IPS-18a (cell line): ENCODE results near the gene ASZ1.
"Not testable (repeated sequence)": the region's sequence is repeated elsewhere in the genome, so short reads cannot be mapped to it uniquely, and the experiment has no call there.

Source experiments
- H3K27ac ChIP-seq: one replicate; pipeline ENCODE4 v1.5.1; 2013; ENCODE audit warnings: low read length
- H3K27me3 ChIP-seq: one replicate; pipeline ENCODE4 v1.6.1; 2013; ENCODE audit warnings: mild to moderate bottlenecking, low read length; ENCODE audit not compliant: control insufficient read depth, insufficient read depth
- H3K36me3 ChIP-seq: one replicate; pipeline ENCODE4 v1.6.1; 2013; ENCODE audit warnings: low read depth, low read length; ENCODE audit not compliant: control insufficient read depth
- H3K4me1 ChIP-seq: one replicate; pipeline ENCODE4 v1.6.1; 2013; ENCODE audit warnings: low read depth, low read length; ENCODE audit not compliant: control insufficient read depth
- H3K4me3 ChIP-seq: one replicate; pipeline ENCODE4 v1.5.1; 2013; ENCODE audit warnings: low read length
- H3K9ac ChIP-seq: one replicate; pipeline ENCODE4 v1.6.1; 2013; ENCODE audit warnings: mild to moderate bottlenecking, low read length, moderate library complexity
- H3K9me3 ChIP-seq: one replicate; pipeline ENCODE4 v1.6.1; 2013; ENCODE audit warnings: low read depth, low read length; ENCODE audit not compliant: control insufficient read depth

ASZ1 gene

GRCh38 chr7:117427258-117427701 lies at the start of gene ASZ1:
Gene ASZ1, minus strand, starts transcription at chr7:117427493. Its CDS starts 33 bp downstream, at chr7:117427460.
- no peak within 1 kb of the TSS for H3K27ac ChIP-seq
- no peaks in the 10 kb centered on the region for H3K4me1 ChIP-seq
- H3K27me3 ChIP-seq: no peaks in the 10 kb centered on the region
- H3K9me3 ChIP-seq: no peaks in the 10 kb centered on the region
- no peaks in the 10 kb centered on the region for H3K36me3 ChIP-seq
- no peak within 1 kb of the TSS for H3K4me3 ChIP-seq
- no peak within 1 kb of the TSS for H3K9ac ChIP-seq

GRCh38 chr7:117476557-117477215 lies 49.4 kb upstream of the ASZ1 start:
- no peak overlapping the region for H3K4me3 ChIP-seq
- no peak overlapping the region for H3K9ac ChIP-seq

GRCh38 chr7:117472335-117472734 lies 45.0 kb upstream of the ASZ1 start:
- H3K9ac ChIP-seq: no peak overlapping the region
- H3K36me3 ChIP-seq: no peaks in the 10 kb centered on the region
- no peaks in the 10 kb centered on the region for H3K9me3 ChIP-seq
- no peak overlapping the region for H3K4me3 ChIP-seq
- H3K27me3 ChIP-seq: peaks cover 3% of the 10 kb centered on the region
- H3K27ac ChIP-seq: no peak overlapping the region
- H3K4me1 ChIP-seq: no peaks in the 10 kb centered on the region

More at GRCh38 chr7:117476557-117477215, 49.4 kb upstream of the ASZ1 start:
- no peak overlapping the region for H3K27ac ChIP-seq
- peaks cover 43% of the 10 kb centered on the region for H3K27me3 ChIP-seq
- H3K9me3 ChIP-seq: no peaks in the 10 kb centered on the region
- H3K36me3 ChIP-seq: no peaks in the 10 kb centered on the region
- H3K4me1 ChIP-seq: no peaks in the 10 kb centered on the region

GRCh38 chr7:117470777-117471176 lies 43.5 kb upstream of the ASZ1 start:
- H3K27ac ChIP-seq: no peak overlapping the region
- H3K4me3 ChIP-seq: no peak overlapping the region
- H3K27me3 ChIP-seq: no peaks in the 10 kb centered on the region
- H3K9me3 ChIP-seq: no peaks in the 10 kb centered on the region
- H3K9ac ChIP-seq: no peak overlapping the region
- no peaks in the 10 kb centered on the region for H3K36me3 ChIP-seq
- H3K4me1 ChIP-seq: no peaks in the 10 kb centered on the region

GRCh38 chr7:117468174-117468573 lies 40.9 kb upstream of the ASZ1 start:
- H3K27me3 ChIP-seq: no peaks in the 10 kb centered on the region
- no peaks in the 10 kb centered on the region for H3K36me3 ChIP-seq
- no peak overlapping the region for H3K9ac ChIP-seq
- H3K9me3 ChIP-seq: no peaks in the 10 kb centered on the region
- no peak overlapping the region for H3K27ac ChIP-seq
- no peak overlapping the region for H3K4me3 ChIP-seq
- H3K4me1 ChIP-seq: no peaks in the 10 kb centered on the region

GRCh38 chr7:117460815-117461214 lies 33.5 kb upstream of the ASZ1 start:
- not testable (repeated sequence) for H3K27ac ChIP-seq, H3K4me1 ChIP-seq, H3K9me3 ChIP-seq, H3K9ac ChIP-seq, H3K4me3 ChIP-seq, H3K27me3 ChIP-seq, H3K36me3 ChIP-seq

- Histone ChIP-seq H3K27ac (no peak overlapping the region), H3K4me3 (no peak overlapping the region), H3K27me3 (no peaks in the 10 kb centered on the region), H3K36me3 (no peaks in the 10 kb centered on the region), H3K9ac (no peak overlapping the region), H3K9me3 (no peaks in the 10 kb centered on the region), H3K4me1 (no peaks in the 10 kb centered on the region)
Observed at GRCh38 chr7:117459735-117460134, 32.4 kb upstream of the ASZ1 start.

GRCh38 chr7:117458977-117459583 lies 31.8 kb upstream of the ASZ1 start:
- H3K27ac ChIP-seq: no peak overlapping the region
- no peak overlapping the region for H3K4me3 ChIP-seq
- no peaks in the 10 kb centered on the region for H3K4me1 ChIP-seq
- no peaks in the 10 kb centered on the region for H3K9me3 ChIP-seq
- H3K27me3 ChIP-seq: no peaks in the 10 kb centered on the region
- H3K9ac ChIP-seq: no peak overlapping the region
- H3K36me3 ChIP-seq: no peaks in the 10 kb centered on the region

GRCh38 chr7:117448655-117449054 lies 21.4 kb upstream of the ASZ1 start:
- H3K4me1 ChIP-seq: no peaks in the 10 kb centered on the region
- no peak overlapping the region for H3K9ac ChIP-seq
- no peaks in the 10 kb centered on the region for H3K36me3 ChIP-seq
- H3K9me3 ChIP-seq: no peaks in the 10 kb centered on the region
- no peak overlapping the region for H3K4me3 ChIP-seq
- H3K27ac ChIP-seq: no peak overlapping the region
- H3K27me3 ChIP-seq: no peaks in the 10 kb centered on the region

- Histone ChIP-seq H3K4me1 (no peaks in the 10 kb centered on the region), H3K27me3 (no peaks in the 10 kb centered on the region), H3K4me3 (no peak overlapping the region), H3K27ac (no peak overlapping the region), H3K9ac (no peak overlapping the region), H3K36me3 (no peaks in the 10 kb centered on the region), H3K9me3 (no peaks in the 10 kb centered on the region)
Observed at GRCh38 chr7:117446220-117446815, 19.0 kb upstream of the ASZ1 start.

- no peak overlapping the region for H3K27ac ChIP-seq
- H3K9ac ChIP-seq: no peak overlapping the region
- no peaks in the 10 kb centered on the region for H3K4me1 ChIP-seq
- H3K36me3 ChIP-seq: no peaks in the 10 kb centered on the region
- no peaks in the 10 kb centered on the region for H3K27me3 ChIP-seq
- no peaks in the 10 kb centered on the region for H3K9me3 ChIP-seq
- no peak overlapping the region for H3K4me3 ChIP-seq
Observed at GRCh38 chr7:117445206-117445605, 17.9 kb upstream of the ASZ1 start.

GRCh38 chr7:117444646-117445045 lies 17.4 kb upstream of the ASZ1 start:
- Histone ChIP-seq H3K36me3 (no peaks in the 10 kb centered on the region), H3K9me3 (no peaks in the 10 kb centered on the region), H3K4me3 (no peak overlapping the region)

More at GRCh38 chr7:117444646-117445045, 17.4 kb upstream of the ASZ1 start:
- Histone ChIP-seq H3K9ac (no peak overlapping the region), H3K4me1 (no peaks in the 10 kb centered on the region), H3K27me3 (no peaks in the 10 kb centered on the region), H3K27ac (no peak overlapping the region)
